HCT116 (cell line): Measurements from ENCODE around the gene FMN2.

Source experiments
- ELF1 ChIP-seq: IDR thresholded peaks from 2 replicates; pipeline ENCODE4 v1.6.1; 2012; ENCODE audit warnings: low read depth, borderline replicate concordance
- EZH2 ChIP-seq: fragments of 200-600 bp; sonication (generic); IDR thresholded peaks from 2 replicates; pipeline ENCODE4 v1.6.1; 2017; ENCODE audit warnings: antibody characterized with exemption, mixed run types
- EZH2phosphoT487 ChIP-seq: fragments of 200-600 bp; IDR thresholded peaks from 2 replicates; pipeline ENCODE4 v1.6.1; 2018; ENCODE audit warnings: antibody characterized with exemption, borderline replicate concordance
- JUND ChIP-seq: IDR thresholded peaks from 2 replicates; pipeline ENCODE4 v1.6.1; 2012
- MAX ChIP-seq: IDR thresholded peaks from 2 replicates; pipeline ENCODE4 v1.6.1; 2012
- POLR2A ChIP-seq: IDR thresholded peaks from 2 replicates; pipeline ENCODE4 v1.7.0; 2011; ENCODE audit warnings: borderline replicate concordance; ENCODE audit not compliant: insufficient read depth, insufficient read length; ENCODE audit errors: extremely low read depth
- SIN3A ChIP-seq: IDR thresholded peaks from 2 replicates; pipeline ENCODE4 v1.6.1; 2012; ENCODE audit warnings: low read depth
- SRF ChIP-seq: IDR thresholded peaks from 2 replicates; pipeline ENCODE4 v1.6.1; 2012; ENCODE audit warnings: low read depth
- YY1 ChIP-seq: IDR thresholded peaks from 2 replicates; pipeline ENCODE4 v1.6.1; 2011; ENCODE audit warnings: low read length, low read depth, moderate library complexity, mild to moderate bottlenecking; ENCODE audit not compliant: insufficient replicate concordance; ENCODE audit errors: extremely low read depth
- ZNF274 ChIP-seq: fragments of 200-500 bp; sonication (Bioruptor generic); IDR thresholded peaks from 2 replicates; pipeline ENCODE4 v1.6.1; 2014; ENCODE audit warnings: mild to moderate bottlenecking, low read depth, low read length, inconsistent platforms
- TF ChIP-seq, protein P1 (sequence below), 3 experiments: fragments of 200-600 bp in 1 of 3; sonication (generic) in 1 of 3; IDR thresholded peaks in 2 of 3; conservative IDR thresholded peaks in 1 of 3; 2 replicates each; pipeline ENCODE4 v1.5.1; 2012 to 2017; ENCODE audit warnings: low read depth in 2 of 3, low read length in 2 of 3, antibody characterized with exemption in 1 of 3, borderline replicate concordance in 1 of 3, control low read depth in 1 of 3, mild to moderate bottlenecking in 1 of 3, mixed read lengths in 1 of 3, mixed run types in 1 of 3, moderate library complexity in 1 of 3; ENCODE audit not compliant: insufficient read depth in 1 of 3

DNA sequence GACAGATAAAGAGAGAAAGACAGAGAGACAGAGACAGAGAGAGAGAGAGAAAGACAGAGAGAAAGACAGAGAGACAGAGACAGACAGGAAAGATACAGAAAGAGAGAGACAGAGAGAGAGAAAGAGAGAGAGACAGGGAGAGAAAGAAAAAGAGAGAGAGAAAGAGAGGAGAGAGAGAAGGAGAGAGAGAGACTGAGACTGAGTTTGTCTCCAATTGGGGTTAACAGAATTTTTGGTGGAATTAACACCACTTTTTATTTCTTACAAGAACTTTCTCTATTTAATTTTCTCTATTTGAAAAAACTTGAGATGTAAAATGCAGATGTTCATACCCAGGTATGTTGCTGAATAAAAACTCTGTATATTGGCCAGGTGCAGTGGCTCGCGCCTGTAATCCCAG is 56.6 kb downstream of the FMN2 start:
- TF ChIP-seq MAX (no peak), POLR2A (no peak), ELF1 (no peak), SIN3A (no peak), EZH2 (no peak), SRF (no peak), YY1 (no peak), ZNF274 (no peak), EZH2phosphoT487 (no peak), JUND (no peak)
- TF ChIP-seq, protein P1, sequence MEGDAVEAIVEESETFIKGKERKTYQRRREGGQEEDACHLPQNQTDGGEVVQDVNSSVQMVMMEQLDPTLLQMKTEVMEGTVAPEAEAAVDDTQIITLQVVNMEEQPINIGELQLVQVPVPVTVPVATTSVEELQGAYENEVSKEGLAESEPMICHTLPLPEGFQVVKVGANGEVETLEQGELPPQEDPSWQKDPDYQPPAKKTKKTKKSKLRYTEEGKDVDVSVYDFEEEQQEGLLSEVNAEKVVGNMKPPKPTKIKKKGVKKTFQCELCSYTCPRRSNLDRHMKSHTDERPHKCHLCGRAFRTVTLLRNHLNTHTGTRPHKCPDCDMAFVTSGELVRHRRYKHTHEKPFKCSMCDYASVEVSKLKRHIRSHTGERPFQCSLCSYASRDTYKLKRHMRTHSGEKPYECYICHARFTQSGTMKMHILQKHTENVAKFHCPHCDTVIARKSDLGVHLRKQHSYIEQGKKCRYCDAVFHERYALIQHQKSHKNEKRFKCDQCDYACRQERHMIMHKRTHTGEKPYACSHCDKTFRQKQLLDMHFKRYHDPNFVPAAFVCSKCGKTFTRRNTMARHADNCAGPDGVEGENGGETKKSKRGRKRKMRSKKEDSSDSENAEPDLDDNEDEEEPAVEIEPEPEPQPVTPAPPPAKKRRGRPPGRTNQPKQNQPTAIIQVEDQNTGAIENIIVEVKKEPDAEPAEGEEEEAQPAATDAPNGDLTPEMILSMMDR (IDR thresholded peaks at IDR 0.05 in 2 of 3, conservative IDR thresholded peaks at IDR 0.05 in 1 of 3; ENCODE audit: borderline replicate concordance in 1 of 3, insufficient read depth in 1 of 3, low read depth in 2 of 3, low read length in 2 of 3), result no peak
